Karpas-422 (cell line): Measurements from ENCODE around the gene COL4A4. TPM values are rescaled to one million over a fixed set of nuclear protein-coding genes. Genes with fewer than 3 reads are reported as not detected.

Source experiments
- DNase-seq: peaks from one replicate; pipeline ENCODE4 v3.0.0-alpha.2; 2015
- H2AFZ ChIP-seq: fragments of 200-600 bp; sonication (generic); 2 replicates; pipeline ENCODE4 v1.6.1; 2014; ENCODE audit warnings: antibody characterized with exemption, low read length, mixed read lengths
- H3K27ac ChIP-seq: fragments of 200-600 bp; sonication (generic); 2 replicates; pipeline ENCODE4 v1.5.1; 2014; ENCODE audit warnings: mild to moderate bottlenecking, low read length, moderate library complexity
- H3K27me3 ChIP-seq: fragments of 200-600 bp; sonication (generic); 2 replicates; pipeline ENCODE4 v1.6.1; 2014; ENCODE audit warnings: low read length, mixed read lengths
- H3K36me3 ChIP-seq: fragments of 200-600 bp; sonication (generic); 2 replicates; pipeline ENCODE4 v1.6.1; 2014; ENCODE audit warnings: low read length, mixed read lengths; ENCODE audit not compliant: insufficient read depth
- H3K4me1 ChIP-seq: fragments of 200-600 bp; sonication (generic); 2 replicates; pipeline ENCODE4 v1.6.1; 2014; ENCODE audit warnings: mild to moderate bottlenecking, low read length, mixed read lengths
- H3K4me2 ChIP-seq: fragments of 200-600 bp; sonication (generic); 2 replicates; pipeline ENCODE4 v1.6.1; 2014; ENCODE audit warnings: low read length, low read depth, mild to moderate bottlenecking; ENCODE audit not compliant: poor library complexity, severe bottlenecking
- H3K4me3 ChIP-seq: fragments of 200-600 bp; sonication (generic); 2 replicates; pipeline ENCODE4 v1.5.1; 2014; ENCODE audit warnings: mild to moderate bottlenecking, antibody characterized with exemption, low read length, mixed read lengths
- H3K79me2 ChIP-seq: fragments of 200-600 bp; sonication (generic); 2 replicates; pipeline ENCODE4 v1.6.1; 2014; ENCODE audit warnings: mild to moderate bottlenecking, low read length, mixed read lengths
- H3K9ac ChIP-seq: fragments of 200-600 bp; sonication (generic); 2 replicates; pipeline ENCODE4 v1.6.0; 2014; ENCODE audit warnings: low read length
- H3K9me2 ChIP-seq: fragments of 200-600 bp; sonication (generic), shearing (Covaris generic); replicated peaks from 2 replicates; pipeline ENCODE4 v1.6.0; 2014; ENCODE audit warnings: mild to moderate bottlenecking, low read length, moderate library complexity; ENCODE audit not compliant: insufficient read depth
- H3K9me3 ChIP-seq: fragments of 300-700, 200-600 bp; sonication (generic); 2 replicates; pipeline ENCODE4 v1.6.1; 2014; ENCODE audit warnings: low read length, mixed read lengths
- H4K20me1 ChIP-seq: fragments of 200-600 bp; sonication (generic); 2 replicates; pipeline ENCODE4 v1.6.1; 2014; ENCODE audit warnings: mild to moderate bottlenecking, antibody characterized with exemption, low read length, low read depth; ENCODE audit not compliant: insufficient read depth
- total RNA-seq: library from RNA; depleted of rRNA; stranded (reverse); fragments of >200 nt; shearing (Covaris generic); gene quantifications from 2 replicates; pipeline ENCODE4 v1.2.3, GENCODE V29; 2014; ENCODE audit warnings: low replicate concordance

Gene COL4A4
- total RNA-seq, 1 experiment from 2014 or later = 0.41 TPM

GRCh38 chr2:226995625-226996041 is 168.4 kb downstream of the COL4A4 start:
- H3K9me3 ChIP-seq = no peaks in the 10 kb centered on the region
- no peak for DNase-seq
- H3K27me3 ChIP-seq = no peaks in the 10 kb centered on the region
- no peak overlapping the region for H3K4me3 ChIP-seq
- H3K27ac ChIP-seq = no peak overlapping the region
- H3K79me2 ChIP-seq = no peaks in the 10 kb centered on the region
- no peak overlapping the region for H3K9ac ChIP-seq
- H3K36me3 ChIP-seq = no peaks in the 10 kb centered on the region
- no peaks in the 10 kb centered on the region for H3K4me1 ChIP-seq
- H4K20me1 ChIP-seq = no peaks in the 10 kb centered on the region
- H3K4me2 ChIP-seq = no peak overlapping the region
- no peak overlapping the region for H2AFZ ChIP-seq
- no peaks in the 10 kb centered on the region for H3K9me2 ChIP-seq

DNA sequence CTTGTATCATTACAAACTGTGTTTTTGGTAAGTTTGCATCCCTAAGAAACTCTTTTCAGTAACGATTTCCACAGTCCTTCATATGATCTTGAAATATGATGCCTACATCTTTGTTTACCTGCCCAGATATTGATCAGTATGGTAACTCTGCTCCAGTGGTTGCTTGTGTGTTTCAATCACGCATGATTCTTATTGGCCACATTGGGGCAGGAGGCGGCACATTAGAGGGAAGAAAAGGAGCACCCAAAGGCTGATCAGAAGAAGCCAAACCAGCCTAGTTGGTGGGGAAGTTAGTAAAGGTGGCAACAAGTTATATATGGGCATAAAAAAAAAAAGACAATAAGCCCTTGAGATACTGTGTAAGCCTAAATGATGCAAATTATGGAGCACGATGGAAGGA is 169.2 kb downstream of the COL4A4 start:
- H3K4me1 ChIP-seq = no peaks in the 10 kb centered on the region
- H3K9ac ChIP-seq = no peak overlapping the region
- DNase-seq = no peak
- H2AFZ ChIP-seq = no peak overlapping the region
- H3K4me2 ChIP-seq = no peak overlapping the region
- H3K27ac ChIP-seq = no peak overlapping the region
- H3K79me2 ChIP-seq = no peaks in the 10 kb centered on the region
- H3K36me3 ChIP-seq = no peaks in the 10 kb centered on the region
- H3K9me2 ChIP-seq = no peaks in the 10 kb centered on the region
- H3K27me3 ChIP-seq = no peaks in the 10 kb centered on the region
- no peaks in the 10 kb centered on the region for H4K20me1 ChIP-seq
- no peaks in the 10 kb centered on the region for H3K9me3 ChIP-seq
- no peak overlapping the region for H3K4me3 ChIP-seq

DNA sequence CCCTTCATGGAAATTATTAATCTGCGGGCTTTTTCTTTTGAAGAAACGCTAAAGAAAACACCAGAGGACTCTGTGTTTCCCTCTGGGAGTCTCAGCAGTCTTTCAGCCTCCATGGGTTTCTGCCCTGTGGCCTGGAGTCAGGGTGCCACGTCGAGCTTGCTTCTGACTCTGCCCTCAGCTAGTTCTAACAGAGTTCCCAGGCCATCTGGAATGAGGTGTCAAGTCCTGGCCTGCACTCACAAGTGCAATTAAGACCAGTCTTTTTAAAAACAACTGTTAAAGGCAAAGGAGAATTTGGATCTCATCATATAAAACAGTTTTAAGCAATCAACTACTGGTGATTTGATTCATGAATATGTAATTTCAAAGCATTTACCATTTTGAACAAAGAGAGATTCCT is 170.8 kb downstream of the COL4A4 start:
- Histone ChIP-seq H3K9ac (no peak overlapping the region), H3K27ac (no peak overlapping the region), H3K79me2 (no peaks in the 10 kb centered on the region), H3K9me2 (no peaks in the 10 kb centered on the region), H4K20me1 (no peaks in the 10 kb centered on the region), H3K36me3 (no peaks in the 10 kb centered on the region), H3K4me1 (no peaks in the 10 kb centered on the region), H3K4me3 (no peak overlapping the region), H2AFZ (no peak overlapping the region), H3K27me3 (no peaks in the 10 kb centered on the region), H3K4me2 (no peak overlapping the region), H3K9me3 (no peaks in the 10 kb centered on the region)
- no peak for DNase-seq

DNA sequence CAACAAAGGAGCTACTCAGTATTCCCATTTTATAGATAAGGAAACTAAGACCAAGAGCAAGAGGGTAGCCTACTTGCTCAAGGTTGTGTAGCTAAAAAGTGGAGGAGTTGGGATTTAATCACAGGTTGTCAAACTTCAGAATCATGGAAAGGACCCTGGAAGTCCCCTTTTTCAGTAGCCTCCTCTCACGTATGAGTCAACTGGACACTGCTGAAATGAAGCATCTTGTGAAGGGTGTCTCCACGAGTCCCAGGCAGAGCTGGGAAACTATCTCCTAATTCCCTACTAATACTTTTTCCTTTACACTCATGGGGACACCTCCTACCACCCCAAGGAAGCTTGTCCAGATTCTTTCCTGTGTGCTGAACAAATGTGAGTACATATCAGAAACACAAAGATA is 172.3 kb downstream of the COL4A4 start:
- Histone ChIP-seq H3K36me3 (no peaks in the 10 kb centered on the region), H2AFZ (no peak overlapping the region), H3K9ac (no peak overlapping the region), H3K9me2 (no peaks in the 10 kb centered on the region), H3K9me3 (no peaks in the 10 kb centered on the region), H3K4me2 (no peak overlapping the region), H3K27me3 (no peaks in the 10 kb centered on the region), H3K4me3 (no peak overlapping the region), H3K27ac (no peak overlapping the region), H3K4me1 (no peaks in the 10 kb centered on the region), H3K79me2 (no peaks in the 10 kb centered on the region), H4K20me1 (no peaks in the 10 kb centered on the region)
- DNase-seq = no peak

DNA sequence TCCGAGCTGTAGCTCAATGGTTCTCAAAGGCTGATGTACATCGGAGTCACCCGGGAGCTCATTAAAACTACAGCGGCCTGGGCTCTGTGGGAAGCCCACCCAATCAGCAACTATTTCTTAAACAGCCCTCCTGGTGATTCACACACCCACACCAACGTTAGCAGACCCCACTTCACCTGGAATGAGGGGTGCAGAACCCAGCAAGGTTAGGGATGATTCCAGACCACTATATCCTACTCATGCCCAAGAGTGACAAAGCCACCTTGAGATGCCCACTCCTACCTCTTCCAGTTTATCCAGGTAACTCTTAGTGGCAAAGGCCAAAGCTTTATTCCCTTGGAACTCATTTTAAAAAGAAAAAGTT is 178.4 kb downstream of the COL4A4 start:
- H3K27ac ChIP-seq = no peak overlapping the region

DNA sequence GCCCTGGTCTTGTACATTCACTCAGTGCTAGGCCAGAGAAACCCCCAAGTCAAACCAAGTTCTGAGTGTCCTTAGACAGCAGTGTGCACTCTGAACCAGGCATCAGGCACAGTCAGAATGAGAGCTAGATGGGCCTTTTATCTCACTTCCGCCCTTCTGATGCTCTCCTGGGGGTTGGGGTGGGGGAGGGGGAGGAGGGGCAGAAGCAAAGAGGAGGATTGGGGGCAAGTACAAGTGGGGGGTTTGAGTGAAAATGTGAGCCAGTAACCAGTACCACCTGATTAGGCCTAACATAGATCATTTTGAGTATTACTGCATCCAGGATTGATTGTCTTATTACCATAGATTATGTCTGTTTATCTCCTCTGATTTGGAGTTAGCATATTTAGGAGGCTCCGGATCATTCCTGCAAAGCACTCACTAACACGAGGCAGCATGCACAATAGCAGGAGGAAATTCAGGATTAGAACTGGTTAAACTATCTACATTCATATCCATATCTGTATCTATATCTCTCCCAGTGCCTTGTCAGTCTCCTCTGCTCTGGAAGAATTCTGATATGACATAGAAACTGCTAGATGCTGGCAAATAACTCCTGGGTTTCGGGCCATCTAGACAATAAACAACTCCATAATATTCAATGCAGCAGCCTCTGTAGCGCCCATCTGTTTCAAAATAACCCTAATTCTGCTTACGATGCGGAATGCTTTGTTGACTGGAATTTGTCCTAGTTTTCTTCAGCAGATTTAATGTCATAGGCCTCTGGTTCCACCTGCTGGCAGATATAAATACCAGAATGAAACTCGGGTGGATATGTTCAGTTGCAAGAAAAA is 179.0 kb downstream of the COL4A4 start:
- no peak overlapping the region for H3K4me2 ChIP-seq
- no peak overlapping the region for H3K4me3 ChIP-seq
- no peak overlapping the region for H2AFZ ChIP-seq
- H3K27ac ChIP-seq = no peak overlapping the region
- H3K9me3 ChIP-seq = no peaks in the 10 kb centered on the region
- no peak overlapping the region for H3K9ac ChIP-seq
- H3K4me1 ChIP-seq = peaks cover 15% of the 10 kb centered on the region
- H3K27me3 ChIP-seq = no peaks in the 10 kb centered on the region
- H3K9me2 ChIP-seq = no peaks in the 10 kb centered on the region
- H3K79me2 ChIP-seq = no peaks in the 10 kb centered on the region
- H4K20me1 ChIP-seq = no peaks in the 10 kb centered on the region
- peak; percentile 79 for DNase-seq
- H3K36me3 ChIP-seq = no peaks in the 10 kb centered on the region

More for the DNA sequence above, 178.4 kb downstream of the COL4A4 start:
- H3K4me1 ChIP-seq = peaks cover 15% of the 10 kb centered on the region
- DNase-seq = no peak
- no peaks in the 10 kb centered on the region for H3K36me3 ChIP-seq
- no peak overlapping the region for H3K4me2 ChIP-seq
- H3K4me3 ChIP-seq = no peak overlapping the region
- H3K9ac ChIP-seq = no peak overlapping the region
- H2AFZ ChIP-seq = no peak overlapping the region
- H4K20me1 ChIP-seq = no peaks in the 10 kb centered on the region
- no peaks in the 10 kb centered on the region for H3K27me3 ChIP-seq
- H3K9me3 ChIP-seq = no peaks in the 10 kb centered on the region
- no peaks in the 10 kb centered on the region for H3K79me2 ChIP-seq
- no peaks in the 10 kb centered on the region for H3K9me2 ChIP-seq

- Histone ChIP-seq H3K4me3 (no peak overlapping the region), H3K9me3 (no peaks in the 10 kb centered on the region), H3K36me3 (no peaks in the 10 kb centered on the region), H3K27ac (no peak overlapping the region), H3K4me2 (no peak overlapping the region), H3K9ac (no peak overlapping the region), H2AFZ (no peak overlapping the region), H4K20me1 (no peaks in the 10 kb centered on the region), H3K79me2 (no peaks in the 10 kb centered on the region), H3K27me3 (no peaks in the 10 kb centered on the region), H3K4me1 (peaks cover 15% of the 10 kb centered on the region), H3K9me2 (no peaks in the 10 kb centered on the region)
- no peak for DNase-seq
Measured at GRCh38 chr2:226983895-226984749, 179.9 kb downstream of the COL4A4 start.

DNA sequence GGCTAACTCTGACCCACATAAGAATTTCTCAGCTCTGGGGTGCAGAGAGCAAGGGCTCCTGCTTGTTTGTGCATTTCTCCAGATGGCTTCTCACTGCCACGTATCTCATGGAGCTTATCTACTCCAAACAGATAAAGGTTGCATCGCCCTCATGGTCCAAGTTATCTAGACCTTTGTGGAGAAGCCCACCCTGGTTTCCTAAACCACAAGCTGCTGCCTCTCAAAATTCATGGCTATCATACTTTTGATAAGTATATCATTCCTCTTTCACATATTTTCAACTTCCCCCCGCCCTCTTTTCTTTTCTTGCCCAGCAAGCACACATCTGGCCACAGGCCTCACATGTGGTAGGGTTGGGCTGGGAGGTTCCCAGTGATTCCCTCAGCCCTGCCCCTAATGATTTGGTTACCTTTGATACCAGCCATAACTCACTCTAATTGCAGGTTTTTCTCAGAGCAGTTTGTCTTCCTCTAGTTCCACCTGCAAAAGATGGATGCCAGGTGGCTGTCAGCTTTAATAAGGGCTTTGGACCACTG is 182.1 kb downstream of the COL4A4 start:
- Histone ChIP-seq H2AFZ (no peak overlapping the region), H3K27ac (no peak overlapping the region), H3K4me1 (peaks cover 15% of the 10 kb centered on the region), H3K9me3 (no peaks in the 10 kb centered on the region), H3K36me3 (no peaks in the 10 kb centered on the region), H3K79me2 (no peaks in the 10 kb centered on the region), H3K9ac (no peak overlapping the region), H3K9me2 (no peaks in the 10 kb centered on the region), H3K4me2 (no peak overlapping the region), H4K20me1 (no peaks in the 10 kb centered on the region), H3K4me3 (no peak overlapping the region), H3K27me3 (no peaks in the 10 kb centered on the region)
- no peak for DNase-seq
